Upper lobe of left lung (tissue), 4 donors: Measurements from ENCODE around the gene KCNJ1.

ENCODE experiments used
- POLR2A ChIP-seq, 4 donors: fragments of 450-650 bp; IDR thresholded peaks; one replicate each; pipeline ENCODE4 v1.5.1; 2016 to 2017; ENCODE audit warnings: antibody characterized with exemption in 4 of 4, mild to moderate bottlenecking in 2 of 4
- POLR2AphosphoS5 ChIP-seq, 2 donors: sonication (generic); formaldehyde crosslinking; IDR thresholded peaks; one replicate each; pipeline ENCODE4 v1.5.1; 2017; ENCODE audit warnings: antibody characterized with exemption in 2 of 2
- TF ChIP-seq, protein P1 (sequence below), 6 experiments: fragments of 450-650 bp in 4 of 6; fragments of 200-600 bp in 2 of 6; sonication (generic) in 2 of 6; IDR thresholded peaks; one replicate each; pipeline ENCODE4 v1.5.1; 2016 to 2019; ENCODE audit warnings: antibody characterized with exemption in 6 of 6

DNA sequence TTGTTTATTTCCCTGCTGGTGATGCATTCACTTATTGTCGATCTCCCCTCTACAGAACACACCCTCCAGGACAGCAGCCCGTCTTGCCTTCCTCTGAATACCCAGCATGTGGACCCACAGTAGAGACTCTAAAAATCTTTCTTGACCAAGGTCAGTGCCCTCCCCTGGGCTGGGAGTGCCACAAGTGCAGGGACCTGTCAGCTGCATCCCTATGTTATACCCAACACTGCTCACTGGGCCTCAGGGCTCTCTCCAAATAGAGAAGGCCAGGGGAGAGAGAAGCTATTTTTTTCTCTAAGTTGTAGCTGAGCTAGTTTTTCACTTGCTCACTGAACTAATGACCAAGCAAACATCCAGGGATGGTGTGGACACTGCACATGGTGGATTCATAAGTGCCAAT is 9.8 kb downstream of the KCNJ1 start:
- TF ChIP-seq, protein P1, sequence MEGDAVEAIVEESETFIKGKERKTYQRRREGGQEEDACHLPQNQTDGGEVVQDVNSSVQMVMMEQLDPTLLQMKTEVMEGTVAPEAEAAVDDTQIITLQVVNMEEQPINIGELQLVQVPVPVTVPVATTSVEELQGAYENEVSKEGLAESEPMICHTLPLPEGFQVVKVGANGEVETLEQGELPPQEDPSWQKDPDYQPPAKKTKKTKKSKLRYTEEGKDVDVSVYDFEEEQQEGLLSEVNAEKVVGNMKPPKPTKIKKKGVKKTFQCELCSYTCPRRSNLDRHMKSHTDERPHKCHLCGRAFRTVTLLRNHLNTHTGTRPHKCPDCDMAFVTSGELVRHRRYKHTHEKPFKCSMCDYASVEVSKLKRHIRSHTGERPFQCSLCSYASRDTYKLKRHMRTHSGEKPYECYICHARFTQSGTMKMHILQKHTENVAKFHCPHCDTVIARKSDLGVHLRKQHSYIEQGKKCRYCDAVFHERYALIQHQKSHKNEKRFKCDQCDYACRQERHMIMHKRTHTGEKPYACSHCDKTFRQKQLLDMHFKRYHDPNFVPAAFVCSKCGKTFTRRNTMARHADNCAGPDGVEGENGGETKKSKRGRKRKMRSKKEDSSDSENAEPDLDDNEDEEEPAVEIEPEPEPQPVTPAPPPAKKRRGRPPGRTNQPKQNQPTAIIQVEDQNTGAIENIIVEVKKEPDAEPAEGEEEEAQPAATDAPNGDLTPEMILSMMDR (IDR thresholded peaks at IDR 0.05) = no peak
- TF ChIP-seq POLR2A (IDR thresholded peaks at IDR 0.05) (no peak), POLR2AphosphoS5 (IDR thresholded peaks at IDR 0.05) (no peak)
